Measurements from ENCODE around the gene GRK1. TPM values are rescaled to one million over a fixed set of nuclear protein-coding genes. Genes with fewer than 3 reads are reported as not detected.

GRK1 gene
- total and polyA plus RNA-seq, 2 of the 8 experiments (the other 6 are each of a cell fraction or from before 2014, with no cell fraction given): 0.12 TPM; not detected in 1

DNA sequence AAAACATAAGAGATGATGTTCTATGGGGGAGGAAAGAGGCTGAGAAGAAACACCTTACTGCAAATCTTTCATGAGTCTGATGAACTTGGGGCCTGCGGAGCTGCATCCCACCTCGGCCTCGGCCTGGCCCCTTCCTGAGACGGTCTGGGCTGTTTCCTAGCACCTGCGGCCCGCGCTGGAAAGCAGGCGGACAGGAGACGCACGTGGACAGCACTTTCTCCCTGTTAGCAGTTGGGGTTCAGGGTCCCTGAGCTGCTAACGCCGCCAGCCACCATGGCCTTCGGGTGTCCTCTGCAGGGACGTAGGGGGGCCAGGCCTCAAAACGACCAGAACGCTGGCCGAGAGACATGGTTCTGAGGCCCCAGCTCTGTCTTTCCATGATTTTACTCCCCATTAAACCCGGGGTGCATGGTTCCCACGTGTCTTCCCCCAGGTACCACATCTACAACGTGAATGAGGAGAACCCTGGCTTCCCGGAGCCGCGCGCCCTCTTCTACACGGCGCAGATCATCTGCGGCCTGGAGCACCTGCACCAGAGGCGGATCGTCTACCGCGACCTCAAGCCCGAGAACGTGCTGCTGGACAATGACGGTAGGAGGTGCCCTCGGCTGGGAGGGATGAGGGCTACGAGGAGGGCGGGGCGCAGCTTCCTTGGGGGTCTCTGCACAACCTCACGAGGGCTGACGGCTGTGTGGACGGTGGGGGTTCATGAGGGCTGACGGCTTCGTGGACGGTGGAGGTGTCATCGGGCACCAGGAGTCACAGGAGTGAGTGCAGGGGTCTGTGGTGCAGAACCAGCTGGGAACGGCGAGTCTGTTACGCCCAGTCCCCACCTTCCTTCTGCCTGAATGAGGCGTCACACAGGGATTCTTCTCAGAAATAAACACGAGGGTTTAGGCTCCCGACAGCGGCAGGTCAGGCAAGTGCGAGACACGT, 4.3 kb downstream of the GRK1 start:
- Histone ChIP-seq H4K5ac (ENCODE audit: insufficient read length, low read depth, low read length) (no peak overlapping the region), H3K4me3 (ENCODE audit: extremely low read depth in 1 of 4, insufficient read depth in 2 of 4, low read depth in 3 of 4, low read length in 4 of 4) (no peak overlapping the region), H3K14ac (ENCODE audit: insufficient read length) (no peak overlapping the region), H3K36me3 (ENCODE audit: control insufficient read depth in 2 of 4, insufficient read depth in 4 of 4, low read length in 3 of 4) (no peaks in the 10 kb centered on the region; a peak in 1 of 8 replicates), H3K27ac (ENCODE audit: low read depth, low read length) (no peak overlapping the region), H3K9ac (replicated peaks in 1 of 4; ENCODE audit: extremely low read depth in 1 of 4, low read depth in 3 of 4, low read length in 3 of 4) (no peak overlapping the region), H3K23me2 (ENCODE audit: low read depth, low read length) (peaks cover 5% of the 10 kb centered on the region; the same call in 1 of the 2 replicates), H3K56ac (replicated peaks; ENCODE audit: insufficient read length, low read depth, low read length) (no peak overlapping the region), H2BK15ac (ENCODE audit: low read length) (no peak overlapping the region), H3K79me1 (ENCODE audit: low read depth, low read length) (no peaks in the 10 kb centered on the region), H3K4me1 (replicated peaks in 1 of 4; ENCODE audit: control insufficient read depth in 3 of 4, insufficient read depth in 4 of 4, low read length in 3 of 4) (no peaks in the 10 kb centered on the region; a peak in 1 of 7 replicates), H2AFZ (ENCODE audit: low read length) (no peak overlapping the region), H2BK5ac (ENCODE audit: low read depth, low read length) (0 out of 2 replicates have a peak overlapping the region, but pooled peaks have one; percentile 77), H3K4me2 (ENCODE audit: insufficient read depth in 1 of 2, low read depth in 2 of 2, low read length in 2 of 2) (no peak overlapping the region), H2BK12ac (ENCODE audit: low read depth, low read length) (0 out of 2 replicates have a peak overlapping the region, but pooled peaks have one; percentile 96), H3K23ac (ENCODE audit: insufficient read length) (no peak overlapping the region), H3K79me2 (ENCODE audit: control insufficient read depth in 1 of 2, insufficient read depth in 2 of 2, low read length in 2 of 2) (no peaks in the 10 kb centered on the region), H4K91ac (replicated peaks; ENCODE audit: insufficient read length, low read length) (no peak overlapping the region), H3K9me3 (ENCODE audit: insufficient read depth in 2 of 2, low read depth in 1 of 2, low read length in 1 of 2) (no peaks in the 10 kb centered on the region), H4K8ac (ENCODE audit: extremely low read depth, insufficient read depth, low read length) (no peak overlapping the region), H2BK20ac (ENCODE audit: low read length) (no peak overlapping the region), H4K20me1 (replicated peaks in 1 of 2; ENCODE audit: control insufficient read depth in 1 of 2, insufficient read depth in 2 of 2, low read length in 2 of 2) (peaks cover 0 to 4% of the 10 kb centered on the region in 2 experiments), H3K18ac (ENCODE audit: extremely low read depth, low read length) (no peak overlapping the region), H3K4ac (replicated peaks; ENCODE audit: insufficient read length, low read depth, low read length) (no peak overlapping the region), H3K27me3 (replicated peaks in 1 of 4; ENCODE audit: control insufficient read depth in 3 of 4, extremely low read depth in 1 of 4, insufficient read depth in 3 of 4, low read length in 3 of 4) (no peaks in the 10 kb centered on the region), H2BK120ac (replicated peaks; ENCODE audit: low read depth, low read length) (no peak overlapping the region), H2AK5ac (ENCODE audit: low read depth, low read length) (no peak overlapping the region)
- ChIA-PET POLR2A (ENCODE audit: partially characterized antibody) (no interaction called here), CTCF (ENCODE audit: partially characterized antibody) (interaction anchor here (1.0 to 2.1 kb wide), 2 partner anchors 22 to 53 kb away, joined by 3 to 11 read pairs; no protein-coding TSS in a partner anchor)
- DNase-seq (ENCODE audit: low read depth in 1 of 2, low spot score in 2 of 2) (no peak), FAIRE-seq (no peak)
- WGBS, 2 experiments (ENCODE audit: extremely low coverage in 1 of 2, insufficient coverage in 1 of 2, insufficient read length in 1 of 2, insufficient replicate concordance in 2 of 2, low coverage in 1 of 2, low lambda C conversion rate in 2 of 2, missing lambda C conversion rate in 1 of 2): 93% methylated on average over 52 of the region's 54 CpGs; no CpG with 5 or more reads in 1 of the 2 experiments
- no peak for TF ChIP-seq HDAC6 (IDR thresholded peaks at IDR 0.05; ENCODE audit: low read depth, low read length)
- TF ChIP-seq RXRA (IDR thresholded peaks at IDR 0.05; ENCODE audit: insufficient read depth, low read depth, low read length): no peak
- no peak for TF ChIP-seq SRF (IDR thresholded peaks at IDR 0.05; ENCODE audit: low read depth, low read length)
- TF ChIP-seq, protein P1, sequence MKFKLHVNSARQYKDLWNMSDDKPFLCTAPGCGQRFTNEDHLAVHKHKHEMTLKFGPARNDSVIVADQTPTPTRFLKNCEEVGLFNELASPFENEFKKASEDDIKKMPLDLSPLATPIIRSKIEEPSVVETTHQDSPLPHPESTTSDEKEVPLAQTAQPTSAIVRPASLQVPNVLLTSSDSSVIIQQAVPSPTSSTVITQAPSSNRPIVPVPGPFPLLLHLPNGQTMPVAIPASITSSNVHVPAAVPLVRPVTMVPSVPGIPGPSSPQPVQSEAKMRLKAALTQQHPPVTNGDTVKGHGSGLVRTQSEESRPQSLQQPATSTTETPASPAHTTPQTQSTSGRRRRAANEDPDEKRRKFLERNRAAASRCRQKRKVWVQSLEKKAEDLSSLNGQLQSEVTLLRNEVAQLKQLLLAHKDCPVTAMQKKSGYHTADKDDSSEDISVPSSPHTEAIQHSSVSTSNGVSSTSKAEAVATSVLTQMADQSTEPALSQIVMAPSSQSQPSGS (IDR thresholded peaks at IDR 0.05; ENCODE audit: low read length): no peak
- no peak for TF ChIP-seq CHD2 (IDR thresholded peaks at IDR 0.05; ENCODE audit: low read length)
- TF ChIP-seq CBX5 (IDR thresholded peaks at IDR 0.05; ENCODE audit: low read depth, low read length): no peak
- no peak for TF ChIP-seq CREB1 (IDR thresholded peaks at IDR 0.05)
- TF ChIP-seq PHF8 (conservative IDR thresholded peaks at IDR 0.05; ENCODE audit: low read depth, low read length): no peak
- TF ChIP-seq, protein P2, sequence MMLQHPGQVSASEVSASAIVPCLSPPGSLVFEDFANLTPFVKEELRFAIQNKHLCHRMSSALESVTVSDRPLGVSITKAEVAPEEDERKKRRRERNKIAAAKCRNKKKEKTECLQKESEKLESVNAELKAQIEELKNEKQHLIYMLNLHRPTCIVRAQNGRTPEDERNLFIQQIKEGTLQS (IDR thresholded peaks at IDR 0.05; ENCODE audit: insufficient read depth, low read depth, low read length): no peak
